Stimulated activated CD8-positive, alpha-beta memory T cell treated with anti-CD3 and anti-CD28 coated beads, Interleukin-7, amount 100 ng/mL, for 48 hours (primary cell): Measurements from ENCODE around the gene LPIN1.
"Not testable (repeated sequence)": the region's sequence is repeated elsewhere in the genome, so short reads cannot be mapped to it uniquely, and the experiment has no call there.

Experiments
- DNase-seq, 2 donors: peaks; one replicate each; pipeline ENCODE4 v3.0.0-alpha.2; 2020; ENCODE audit warnings: low read depth in 1 of 2; ENCODE audit errors: extremely low read depth in 1 of 2

LPIN1 gene

DNA sequence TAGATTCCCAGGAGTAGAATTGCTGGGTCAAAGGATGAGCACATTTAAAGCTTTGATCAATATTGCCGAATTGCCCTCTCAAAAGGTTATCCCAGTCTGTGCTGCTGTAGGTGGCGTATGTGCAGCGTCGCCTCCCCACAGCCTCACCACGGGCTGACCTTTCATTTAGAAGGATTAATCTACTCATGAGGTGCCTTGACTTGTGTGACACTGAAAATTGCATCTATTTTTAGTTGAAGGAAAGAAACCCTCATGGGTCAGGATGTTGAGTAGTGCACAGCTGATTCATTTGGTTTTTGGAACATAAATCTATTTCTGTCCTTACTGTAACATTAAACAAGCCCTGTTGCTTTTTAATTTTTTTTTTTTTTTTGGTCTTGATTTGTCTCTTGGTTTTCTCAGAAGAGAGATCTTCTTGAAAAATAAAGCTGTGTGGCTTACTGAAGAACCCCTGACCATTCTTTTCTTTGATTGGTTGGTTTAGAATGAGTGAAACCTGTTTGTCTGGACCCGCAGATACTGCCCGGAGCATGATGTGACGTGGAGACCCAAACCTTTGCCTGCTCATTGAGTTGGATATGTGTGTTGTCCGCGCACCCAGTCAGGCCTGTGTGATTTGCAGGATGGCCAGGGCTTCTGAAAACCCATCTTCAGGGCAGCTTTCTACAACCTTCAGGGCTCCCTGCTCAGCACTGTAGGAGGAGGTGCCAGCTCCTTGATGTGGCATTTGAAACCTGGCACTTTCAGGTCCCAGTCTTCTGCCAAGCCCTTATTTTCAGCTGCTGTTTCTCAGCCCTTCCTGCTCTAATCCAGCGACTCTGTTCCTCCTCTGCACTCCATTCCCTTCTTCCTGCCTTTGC, 61.0 kb downstream of the LPIN1 start:
- DNase-seq, result no peak

DNA sequence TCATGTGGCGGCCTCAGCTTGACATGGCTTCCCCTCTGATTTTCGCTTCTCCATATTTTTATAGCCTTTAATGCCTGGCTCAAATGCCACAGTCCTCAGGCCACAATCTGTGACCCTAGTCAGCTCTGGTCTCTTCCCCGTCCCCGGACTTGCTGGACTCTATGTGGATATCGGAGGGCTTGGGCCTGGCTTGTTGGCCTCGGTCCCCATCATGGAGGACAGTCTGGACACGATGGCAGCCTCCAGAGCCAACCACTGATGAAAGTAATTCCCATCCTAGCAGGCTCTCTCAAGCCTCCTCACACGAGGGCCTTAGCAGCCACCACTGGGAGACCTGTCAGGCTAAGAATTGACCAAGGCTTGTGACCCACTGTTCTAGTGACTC, 61.6 kb downstream of the LPIN1 start:
- no peak for DNase-seq

- no peak for DNase-seq
Measured at GRCh38 chr2:11809586-11810236, 63.3 kb downstream of the LPIN1 start.

- DNase-seq, result no peak
Measured at GRCh38 chr2:11810237-11810977, 64.0 kb downstream of the LPIN1 start.

- no peak for DNase-seq
Measured at GRCh38 chr2:11811036-11811654, 64.7 kb downstream of the LPIN1 start.

DNA sequence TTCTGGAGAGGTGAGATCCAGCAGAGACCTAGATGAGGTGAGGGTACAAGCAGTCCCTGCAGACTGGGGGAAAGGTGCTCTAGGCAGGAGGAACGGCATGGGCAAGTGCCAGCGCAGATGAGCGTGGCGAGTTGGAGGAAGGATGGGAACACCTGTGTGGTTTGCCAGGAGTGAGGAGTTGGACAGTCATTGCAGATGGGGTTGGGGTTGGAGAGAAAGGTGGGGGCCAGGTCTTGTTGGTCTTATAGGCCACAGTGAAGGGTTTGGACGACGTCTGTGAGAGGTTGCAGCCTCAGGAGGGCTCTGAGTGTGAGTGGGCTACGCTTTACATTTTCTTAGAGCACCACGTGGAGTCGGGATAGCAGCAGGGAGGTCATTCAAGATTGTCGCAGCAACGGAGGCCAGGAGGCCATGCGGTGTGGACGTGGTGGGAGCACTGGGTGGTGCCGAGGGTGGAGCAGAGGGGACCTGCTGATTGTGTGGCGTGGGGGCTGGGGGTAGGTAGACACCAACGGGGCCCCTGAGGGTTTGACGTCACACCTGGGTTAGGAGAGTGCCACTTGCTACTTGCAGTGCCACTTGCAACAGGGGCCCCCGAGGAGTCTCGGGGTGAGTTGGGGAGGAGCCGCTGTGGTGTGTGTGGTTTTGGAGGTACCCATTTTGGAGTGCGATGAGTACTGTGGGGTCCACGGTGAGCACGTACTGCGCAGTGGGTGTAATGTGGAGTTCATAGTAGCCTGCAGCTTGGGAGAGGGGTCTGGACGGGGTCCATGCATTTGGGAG, 66.2 kb downstream of the LPIN1 start:
- DNase-seq, result no peak

- not testable (repeated sequence) for DNase-seq
Measured at GRCh38 chr2:11813345-11813744, 66.9 kb downstream of the LPIN1 start.

- no peak for DNase-seq
Measured at GRCh38 chr2:11813951-11814350, 67.5 kb downstream of the LPIN1 start.

DNA sequence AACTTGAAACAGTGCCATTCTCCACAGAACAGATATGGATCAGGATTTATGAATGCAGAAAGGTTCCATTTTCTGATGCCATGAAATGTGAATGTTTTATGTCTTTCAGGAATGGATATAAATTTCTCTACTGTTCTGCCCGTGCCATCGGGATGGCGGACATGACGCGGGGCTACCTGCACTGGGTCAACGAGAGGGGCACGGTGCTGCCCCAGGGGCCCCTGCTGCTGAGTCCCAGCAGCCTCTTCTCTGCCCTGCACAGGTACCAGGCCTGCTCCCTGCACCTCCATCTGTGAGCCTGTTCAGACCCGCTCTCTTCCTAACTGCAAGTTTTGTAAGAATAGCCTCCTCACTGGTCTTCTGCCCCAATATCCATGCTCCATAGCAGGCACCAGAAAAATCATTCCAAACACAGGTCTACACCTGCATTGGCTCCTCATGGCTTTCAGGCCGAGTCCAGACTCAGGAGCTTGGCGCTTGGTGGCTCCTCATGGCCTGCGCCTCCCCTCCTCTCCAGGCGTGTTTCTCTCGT, 68.6 kb downstream of the LPIN1 start:
- no peak for DNase-seq

DNA sequence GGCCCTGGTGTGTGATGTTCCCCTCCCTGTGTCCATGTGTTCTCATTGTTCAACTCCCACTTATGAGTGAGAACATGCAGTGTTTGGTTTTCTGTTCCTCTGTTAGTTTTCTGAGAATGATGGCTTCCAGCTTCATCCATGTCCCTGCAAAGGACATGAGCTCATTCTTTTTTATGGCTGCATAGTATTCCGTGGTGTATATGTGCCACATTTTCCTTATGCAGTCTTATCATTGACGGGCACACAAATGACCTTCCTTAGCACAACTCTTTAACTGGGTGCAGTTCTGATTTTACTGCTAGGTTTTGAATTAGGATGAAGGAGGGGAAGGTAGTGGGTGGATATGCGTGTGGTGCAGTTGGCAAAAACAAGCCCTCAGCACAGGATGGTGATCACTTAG, 70.5 kb downstream of the LPIN1 start:
- DNase-seq, result not testable (repeated sequence)

DNA sequence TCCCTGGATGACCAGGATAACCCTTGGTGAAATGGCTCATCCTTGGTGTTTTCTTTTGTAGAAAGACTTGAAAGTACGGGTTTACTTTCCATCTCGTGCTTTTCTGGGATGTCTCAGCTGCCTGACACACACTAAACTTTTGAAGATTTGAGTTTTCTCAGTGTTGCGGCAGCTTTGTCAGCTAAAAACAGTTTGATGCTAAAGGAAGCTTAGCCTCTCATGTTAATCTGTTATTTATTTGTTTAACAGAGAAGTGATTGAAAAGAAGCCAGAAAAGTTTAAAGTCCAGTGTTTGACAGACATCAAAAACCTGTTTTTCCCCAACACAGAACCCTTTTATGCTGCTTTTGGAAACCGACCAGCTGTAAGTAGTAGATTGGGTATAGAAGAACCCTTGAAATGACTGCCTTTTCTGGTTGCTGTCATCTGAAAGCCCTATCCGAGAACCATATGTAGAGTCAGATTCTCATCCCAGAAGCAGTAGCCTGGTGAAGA, 72.8 kb downstream of the LPIN1 start:
- no peak for DNase-seq

- DNase-seq, result no peak
Measured at GRCh38 chr2:11820650-11821049, 74.2 kb downstream of the LPIN1 start.

DNA sequence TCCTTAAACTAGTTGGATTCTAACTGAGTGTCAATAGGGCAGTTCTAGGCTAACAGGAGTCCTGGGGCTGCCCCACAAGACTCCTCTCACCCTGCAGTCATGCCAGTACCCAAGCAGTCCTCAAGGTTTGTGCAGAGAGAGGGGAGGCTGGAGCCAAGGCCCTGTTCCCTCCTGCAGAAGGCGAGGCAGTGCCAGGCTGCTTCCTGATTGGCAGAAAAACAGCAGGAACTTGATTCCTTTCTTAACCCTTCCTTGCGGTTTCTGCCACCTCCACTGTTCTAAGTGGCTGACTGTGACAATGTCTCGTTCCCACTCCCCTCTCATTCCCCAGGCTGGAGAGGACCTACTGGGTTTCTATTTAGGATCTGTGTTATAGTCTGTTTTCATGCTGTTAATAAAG, 75.3 kb downstream of the LPIN1 start:
- no peak for DNase-seq

- not testable (repeated sequence) for DNase-seq
Measured at GRCh38 chr2:11822359-11822745, 75.9 kb downstream of the LPIN1 start.

DNA sequence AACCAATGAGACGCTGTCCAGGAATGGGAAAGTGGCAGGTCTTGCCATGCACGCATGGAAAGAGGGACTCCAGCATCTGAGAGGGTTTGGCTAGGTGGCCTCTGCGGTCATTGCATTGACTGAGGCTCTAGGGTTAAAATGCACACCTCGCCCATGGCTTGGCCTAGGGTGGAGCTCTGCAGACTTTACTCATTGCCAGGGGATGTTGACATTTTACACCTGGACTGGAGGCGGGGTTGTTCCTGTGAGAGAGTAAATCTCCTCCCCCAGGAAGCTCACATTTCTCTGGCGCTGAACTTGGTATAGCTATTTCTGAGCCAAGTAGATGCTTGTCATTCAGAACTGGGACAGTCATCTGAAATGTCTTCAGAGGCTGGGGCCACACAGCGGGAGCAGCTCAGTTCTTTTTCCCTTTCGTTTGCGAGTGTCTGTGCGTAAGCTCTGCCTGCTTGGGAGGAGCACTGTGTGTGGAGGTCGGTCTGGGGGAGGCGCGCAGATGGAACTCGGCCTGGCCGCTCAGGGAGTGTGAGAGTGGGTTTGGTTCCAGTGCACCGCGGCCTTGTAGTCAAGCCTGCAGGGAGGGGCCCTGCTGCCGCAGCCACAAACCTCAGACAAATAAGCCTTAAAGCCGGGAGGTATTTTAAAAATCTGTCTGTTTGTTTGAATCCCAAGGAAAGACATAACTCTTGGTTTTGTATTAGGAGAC, 76.5 kb downstream of the LPIN1 start:
- DNase-seq, result no peak

- no peak for DNase-seq
Measured at GRCh38 chr2:11824901-11825828, 78.7 kb downstream of the LPIN1 start.

DNA sequence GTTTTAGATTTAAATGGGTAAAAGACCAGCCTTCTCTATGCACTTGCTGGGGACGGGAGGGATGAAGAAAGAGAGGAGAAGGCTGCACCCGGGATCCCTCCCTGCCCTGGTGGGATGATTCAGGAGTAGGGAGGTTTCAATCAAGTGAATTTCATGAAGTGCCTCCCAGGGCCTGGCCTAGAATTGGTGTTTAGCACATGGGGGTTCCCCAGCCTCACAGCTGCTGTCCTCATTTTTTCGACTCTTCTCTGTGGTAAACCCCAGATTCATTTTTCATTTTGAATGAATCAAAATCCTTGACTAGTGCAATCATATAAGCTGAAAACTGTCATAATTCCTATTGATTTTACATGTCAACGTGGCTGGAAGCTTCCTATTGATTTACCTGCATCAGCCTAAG, 81.1 kb downstream of the LPIN1 start:
- DNase-seq, result peak in 1 of 2 donors; percentile 16

- no peak for DNase-seq
Measured at GRCh38 chr2:11828933-11829323, 82.5 kb downstream of the LPIN1 start.
